Measurements from ENCODE around the gene BAHCC1.

BAHCC1 gene

GRCh38 chr17:81448950-81449349 is 53.7 kb downstream of the BAHCC1 start:
- H3K9me3 ChIP-seq (replicated peaks; ENCODE audit: low read length) = no peaks in the 10 kb centered on the region
- no peaks in the 10 kb centered on the region for H3K27me3 ChIP-seq (ENCODE audit: control insufficient read depth, insufficient read depth, low read length)
- H3K9ac ChIP-seq (ENCODE audit: low read depth, low read length) = no peak overlapping the region

GRCh38 chr17:81449351-81449750 is 54.1 kb downstream of the BAHCC1 start:
- no peaks in the 10 kb centered on the region for H3K27me3 ChIP-seq (ENCODE audit: control insufficient read depth, insufficient read depth, low read length)
- no peak overlapping the region for H3K9ac ChIP-seq (ENCODE audit: low read depth, low read length)
- no peaks in the 10 kb centered on the region for H3K9me3 ChIP-seq (replicated peaks; ENCODE audit: low read length)
- no peak overlapping the region for H3K4me2 ChIP-seq (ENCODE audit: low read length)
- H3K4me3 ChIP-seq (ENCODE audit: low read length) = no peak overlapping the region
- no peaks in the 10 kb centered on the region for H3K4me1 ChIP-seq (ENCODE audit: control insufficient read depth, insufficient read depth, low read length)
- H3K36me3 ChIP-seq (ENCODE audit: insufficient read depth, low read length) = no peaks in the 10 kb centered on the region

More at GRCh38 chr17:81448950-81449349, 53.7 kb downstream of the BAHCC1 start:
- no peaks in the 10 kb centered on the region for H3K4me1 ChIP-seq (ENCODE audit: control insufficient read depth, insufficient read depth, low read length)
- no peaks in the 10 kb centered on the region for H3K36me3 ChIP-seq (ENCODE audit: insufficient read depth, low read length)
- H3K4me2 ChIP-seq (ENCODE audit: low read length) = no peak overlapping the region
- H3K4me3 ChIP-seq (ENCODE audit: low read length) = no peak overlapping the region

- H3K4me3 ChIP-seq (ENCODE audit: low read length) = no peak overlapping the region
Observed at GRCh38 chr17:81451823-81452222, 56.6 kb downstream of the BAHCC1 start.

GRCh38 chr17:81452551-81452950 is 57.3 kb downstream of the BAHCC1 start:
- Histone ChIP-seq H3K36me3 (ENCODE audit: insufficient read depth, low read length) (no peaks in the 10 kb centered on the region), H3K9me3 (replicated peaks; ENCODE audit: low read length) (no peaks in the 10 kb centered on the region), H3K9ac (ENCODE audit: low read depth, low read length) (no peak overlapping the region), H3K4me2 (ENCODE audit: low read length) (no peak overlapping the region), H3K27me3 (ENCODE audit: control insufficient read depth, insufficient read depth, low read length) (no peaks in the 10 kb centered on the region), H3K4me3 (ENCODE audit: low read length) (no peak overlapping the region), H3K4me1 (ENCODE audit: control insufficient read depth, insufficient read depth, low read length) (no peaks in the 10 kb centered on the region)

More at GRCh38 chr17:81451823-81452222, 56.6 kb downstream of the BAHCC1 start:
- H3K36me3 ChIP-seq (ENCODE audit: insufficient read depth, low read length) = no peaks in the 10 kb centered on the region
- no peaks in the 10 kb centered on the region for H3K4me1 ChIP-seq (ENCODE audit: control insufficient read depth, insufficient read depth, low read length)
- no peak overlapping the region for H3K4me2 ChIP-seq (ENCODE audit: low read length)
- H3K9ac ChIP-seq (ENCODE audit: low read depth, low read length) = no peak overlapping the region
- no peaks in the 10 kb centered on the region for H3K27me3 ChIP-seq (ENCODE audit: control insufficient read depth, insufficient read depth, low read length)
- H3K9me3 ChIP-seq (replicated peaks; ENCODE audit: low read length) = no peaks in the 10 kb centered on the region

- Histone ChIP-seq H3K4me3 (ENCODE audit: low read length) (no peak overlapping the region), H3K9ac (ENCODE audit: low read depth, low read length) (no peak overlapping the region), H3K9me3 (replicated peaks; ENCODE audit: low read length) (no peaks in the 10 kb centered on the region), H3K4me2 (ENCODE audit: low read length) (no peak overlapping the region), H3K4me1 (ENCODE audit: control insufficient read depth, insufficient read depth, low read length) (no peaks in the 10 kb centered on the region), H3K27me3 (ENCODE audit: control insufficient read depth, insufficient read depth, low read length) (no peaks in the 10 kb centered on the region), H3K36me3 (ENCODE audit: insufficient read depth, low read length) (no peaks in the 10 kb centered on the region)
Observed at GRCh38 chr17:81453076-81453475, 57.8 kb downstream of the BAHCC1 start.

- Histone ChIP-seq H3K9ac (ENCODE audit: low read depth, low read length) (no peak overlapping the region), H3K27me3 (ENCODE audit: control insufficient read depth, insufficient read depth, low read length) (no peaks in the 10 kb centered on the region)
Observed at GRCh38 chr17:81453712-81454111, 58.5 kb downstream of the BAHCC1 start.

GRCh38 chr17:81454473-81454872 is 59.2 kb downstream of the BAHCC1 start:
- Histone ChIP-seq H3K4me3 (ENCODE audit: low read length) (no peak overlapping the region), H3K9me3 (replicated peaks; ENCODE audit: low read length) (no peaks in the 10 kb centered on the region), H3K4me1 (ENCODE audit: control insufficient read depth, insufficient read depth, low read length) (no peaks in the 10 kb centered on the region), H3K27me3 (ENCODE audit: control insufficient read depth, insufficient read depth, low read length) (no peaks in the 10 kb centered on the region), H3K4me2 (ENCODE audit: low read length) (no peak overlapping the region), H3K9ac (ENCODE audit: low read depth, low read length) (no peak overlapping the region), H3K36me3 (ENCODE audit: insufficient read depth, low read length) (no peaks in the 10 kb centered on the region)

More at GRCh38 chr17:81453712-81454111, 58.5 kb downstream of the BAHCC1 start:
- Histone ChIP-seq H3K4me2 (ENCODE audit: low read length) (no peak overlapping the region), H3K4me3 (ENCODE audit: low read length) (no peak overlapping the region), H3K36me3 (ENCODE audit: insufficient read depth, low read length) (no peaks in the 10 kb centered on the region), H3K4me1 (ENCODE audit: control insufficient read depth, insufficient read depth, low read length) (no peaks in the 10 kb centered on the region), H3K9me3 (replicated peaks; ENCODE audit: low read length) (no peaks in the 10 kb centered on the region)

GRCh38 chr17:81455387-81455786 is 60.1 kb downstream of the BAHCC1 start:
- H3K4me1 ChIP-seq (ENCODE audit: control insufficient read depth, insufficient read depth, low read length) = no peaks in the 10 kb centered on the region
- no peaks in the 10 kb centered on the region for H3K27me3 ChIP-seq (ENCODE audit: control insufficient read depth, insufficient read depth, low read length)

GRCh38 chr17:81456091-81456490 is 60.8 kb downstream of the BAHCC1 start:
- Histone ChIP-seq H3K9ac (ENCODE audit: low read depth, low read length) (no peak overlapping the region), H3K4me1 (ENCODE audit: control insufficient read depth, insufficient read depth, low read length) (no peaks in the 10 kb centered on the region), H3K9me3 (replicated peaks; ENCODE audit: low read length) (no peaks in the 10 kb centered on the region), H3K27me3 (ENCODE audit: control insufficient read depth, insufficient read depth, low read length) (no peaks in the 10 kb centered on the region), H3K4me2 (ENCODE audit: low read length) (no peak overlapping the region), H3K4me3 (ENCODE audit: low read length) (no peak overlapping the region), H3K36me3 (ENCODE audit: insufficient read depth, low read length) (no peaks in the 10 kb centered on the region)

More at GRCh38 chr17:81455387-81455786, 60.1 kb downstream of the BAHCC1 start:
- H3K9me3 ChIP-seq (replicated peaks; ENCODE audit: low read length) = no peaks in the 10 kb centered on the region
- no peak overlapping the region for H3K9ac ChIP-seq (ENCODE audit: low read depth, low read length)
- H3K4me3 ChIP-seq (ENCODE audit: low read length) = no peak overlapping the region
- no peaks in the 10 kb centered on the region for H3K36me3 ChIP-seq (ENCODE audit: insufficient read depth, low read length)
- H3K4me2 ChIP-seq (ENCODE audit: low read length) = no peak overlapping the region

- H3K4me2 ChIP-seq (ENCODE audit: low read length) = no peak overlapping the region
- H3K9me3 ChIP-seq (replicated peaks; ENCODE audit: low read length) = no peaks in the 10 kb centered on the region
- no peaks in the 10 kb centered on the region for H3K27me3 ChIP-seq (ENCODE audit: control insufficient read depth, insufficient read depth, low read length)
- H3K9ac ChIP-seq (ENCODE audit: low read depth, low read length) = no peak overlapping the region
- H3K36me3 ChIP-seq (ENCODE audit: insufficient read depth, low read length) = no peaks in the 10 kb centered on the region
- no peak overlapping the region for H3K4me3 ChIP-seq (ENCODE audit: low read length)
- H3K4me1 ChIP-seq (ENCODE audit: control insufficient read depth, insufficient read depth, low read length) = no peaks in the 10 kb centered on the region
Observed at GRCh38 chr17:81456798-81457197, 61.5 kb downstream of the BAHCC1 start.

- Histone ChIP-seq H3K4me1 (ENCODE audit: control insufficient read depth, insufficient read depth, low read length) (no peaks in the 10 kb centered on the region), H3K9ac (ENCODE audit: low read depth, low read length) (no peak overlapping the region), H3K4me2 (ENCODE audit: low read length) (no peak overlapping the region), H3K9me3 (replicated peaks; ENCODE audit: low read length) (no peaks in the 10 kb centered on the region), H3K36me3 (ENCODE audit: insufficient read depth, low read length) (no peaks in the 10 kb centered on the region), H3K4me3 (ENCODE audit: low read length) (no peak overlapping the region), H3K27me3 (ENCODE audit: control insufficient read depth, insufficient read depth, low read length) (no peaks in the 10 kb centered on the region)
Observed at GRCh38 chr17:81457401-81457800, 62.1 kb downstream of the BAHCC1 start.

GRCh38 chr17:81457917-81458555 is 62.8 kb downstream of the BAHCC1 start:
- Histone ChIP-seq H3K4me2 (ENCODE audit: low read length) (no peak overlapping the region), H3K9ac (ENCODE audit: low read depth, low read length) (no peak overlapping the region), H3K27me3 (ENCODE audit: control insufficient read depth, insufficient read depth, low read length) (no peaks in the 10 kb centered on the region), H3K36me3 (ENCODE audit: insufficient read depth, low read length) (peaks cover 3% of the 10 kb centered on the region), H3K4me3 (ENCODE audit: low read length) (no peak overlapping the region), H3K4me1 (ENCODE audit: control insufficient read depth, insufficient read depth, low read length) (no peaks in the 10 kb centered on the region), H3K9me3 (replicated peaks; ENCODE audit: low read length) (no peaks in the 10 kb centered on the region)

Data from skeletal muscle satellite cell (primary cell).